ENCODE data around the gene ADAMTS3.

ADAMTS3 gene

DNA sequence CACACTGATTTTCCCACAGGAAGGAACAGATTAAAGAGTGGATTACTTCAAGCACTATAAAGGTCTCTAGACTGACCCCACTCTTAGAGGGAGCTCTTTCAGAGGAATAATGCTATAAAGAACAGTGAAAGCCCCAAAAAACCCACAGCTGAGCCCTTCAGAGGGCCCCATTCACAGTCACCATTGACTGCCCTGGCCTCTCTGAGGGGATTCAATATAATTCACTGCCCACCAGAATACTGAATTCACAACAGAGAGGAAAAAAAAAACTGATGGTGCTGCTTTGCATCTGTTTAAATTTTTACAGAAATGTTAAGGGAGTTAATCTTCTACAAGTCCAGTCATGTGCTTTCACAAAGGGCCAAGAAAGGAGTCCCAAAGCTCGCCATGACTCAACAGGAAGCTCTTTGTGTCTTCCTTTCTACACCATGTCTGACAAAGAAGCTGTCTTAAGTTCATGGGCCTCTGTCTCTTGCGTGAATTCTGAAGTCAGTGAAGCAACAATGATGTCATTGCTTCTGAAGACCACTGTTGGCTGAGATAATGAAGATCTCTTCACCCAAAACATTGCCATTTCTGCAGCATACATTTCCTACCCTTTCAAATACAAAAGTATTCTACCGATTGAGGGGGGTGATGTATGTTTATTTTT, 174.9 kb downstream of the ADAMTS3 start:
- DNase-seq, result no peak

DNA sequence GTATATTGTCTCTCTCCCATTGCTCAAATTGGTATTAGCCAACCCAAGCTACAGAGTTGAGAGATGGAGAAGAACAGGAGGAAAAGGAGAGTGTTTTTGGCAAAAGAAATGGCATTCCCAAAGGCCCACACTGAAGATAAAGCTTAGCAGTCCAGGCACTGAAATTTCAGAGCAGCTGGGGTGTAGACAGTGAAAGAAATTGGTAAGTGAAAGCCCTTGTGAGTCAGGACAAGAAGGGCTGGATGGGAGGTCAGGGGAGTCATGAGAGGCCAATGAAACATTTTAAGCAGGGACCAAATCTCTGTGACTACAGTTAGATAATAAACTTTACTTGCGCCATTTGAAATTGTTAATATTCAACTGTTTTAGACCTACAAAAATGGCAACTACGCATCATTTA, 177.7 kb downstream of the ADAMTS3 start:
- no peak for DNase-seq

DNA sequence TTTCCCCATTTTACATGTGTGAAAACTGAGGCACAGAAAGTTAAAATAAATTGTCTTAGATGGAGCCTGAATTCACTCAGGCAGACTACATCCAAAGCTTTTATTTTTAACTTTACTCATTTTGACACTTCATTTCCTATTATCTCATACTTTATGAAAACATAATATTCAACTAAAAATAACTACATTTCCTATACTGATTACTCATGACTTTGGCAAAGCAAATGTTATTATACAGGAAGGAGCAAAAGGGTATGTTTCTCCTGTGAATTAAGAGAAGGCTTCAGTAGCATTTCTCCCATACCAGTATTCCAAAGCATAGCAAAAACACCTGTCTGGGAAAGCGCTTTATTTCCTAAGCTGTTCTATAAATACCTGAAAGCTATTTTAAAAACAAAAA, 178.6 kb downstream of the ADAMTS3 start:
- DNase-seq, result no peak

DNA sequence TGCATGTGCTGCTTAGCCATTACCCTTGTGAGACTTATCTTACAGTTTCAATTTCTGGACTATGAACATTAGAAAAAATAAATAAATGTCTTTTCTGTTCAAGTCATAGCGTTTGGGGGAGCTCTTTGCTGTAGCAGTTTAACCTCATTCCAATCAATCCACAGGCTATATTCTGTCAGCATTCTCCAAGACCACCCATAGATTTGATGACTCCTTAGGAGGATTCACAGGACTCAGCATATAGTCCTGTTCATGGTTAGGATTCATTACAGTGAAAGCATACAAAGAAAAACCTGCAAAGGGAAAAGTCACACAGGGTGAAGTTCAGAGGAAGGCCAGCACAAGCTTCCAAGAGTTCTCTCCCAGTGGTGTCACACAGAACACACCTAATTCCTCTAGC, 180.5 kb downstream of the ADAMTS3 start:
- DNase-seq, result no peak

DNA sequence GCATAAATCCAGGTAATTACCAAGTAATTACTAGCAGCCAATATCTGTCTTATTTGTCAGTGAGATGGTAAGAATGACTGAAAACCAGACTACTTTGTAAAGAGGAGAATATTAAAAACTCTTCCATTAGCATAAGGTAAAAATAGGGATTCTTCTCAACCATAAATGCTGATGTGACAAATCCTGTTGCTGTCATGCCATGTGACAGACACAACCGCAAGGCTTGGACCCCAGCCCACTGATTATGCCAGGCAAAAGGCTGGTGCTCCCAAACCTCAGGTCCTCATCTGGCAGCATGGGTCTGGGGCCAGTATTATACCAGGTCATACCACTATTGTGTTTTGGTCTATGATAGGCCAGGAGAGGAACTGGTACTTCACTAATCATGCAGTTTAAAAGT, 181.1 kb downstream of the ADAMTS3 start:
- DNase-seq, result no peak

DNA sequence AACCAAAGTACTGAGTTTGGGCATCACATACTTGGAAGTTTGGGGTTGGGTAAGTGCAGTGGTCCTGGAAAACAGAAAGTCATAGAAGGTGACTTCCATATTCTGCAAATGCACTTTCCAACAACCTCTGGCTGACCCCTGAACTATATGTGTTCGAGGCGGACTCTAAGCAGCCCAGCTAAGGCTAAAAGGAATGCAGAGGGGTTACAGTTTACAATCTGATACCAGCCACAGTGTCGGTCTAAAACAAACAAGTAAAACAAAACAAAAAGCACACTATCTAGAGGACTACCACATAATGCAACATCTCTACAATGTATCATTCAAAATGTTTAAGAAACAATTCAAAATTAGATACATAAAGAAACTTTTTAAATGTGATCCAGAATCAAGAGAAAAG, 185.6 kb downstream of the ADAMTS3 start:
- DNase-seq, result no peak

DNA sequence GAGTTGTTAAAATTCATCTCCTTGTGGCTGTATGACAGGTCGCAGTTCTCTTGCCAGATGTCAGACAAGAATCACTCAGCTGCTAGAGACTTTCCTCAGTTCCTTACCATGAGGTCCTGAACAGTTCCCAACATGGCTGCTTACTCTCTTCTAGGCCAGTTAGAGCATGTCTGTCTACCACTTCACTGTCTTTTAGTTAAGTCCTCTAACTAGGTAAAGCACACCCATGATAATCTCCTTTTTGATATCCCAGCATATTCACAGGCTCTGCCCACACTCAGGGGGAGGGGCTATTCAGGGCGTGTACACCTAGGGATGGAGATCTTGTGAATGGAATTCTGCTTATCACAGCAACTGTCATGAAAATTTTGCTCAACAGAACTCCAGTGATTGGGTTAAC, 190.1 kb downstream of the ADAMTS3 start:
- DNase-seq, result no peak

DNA sequence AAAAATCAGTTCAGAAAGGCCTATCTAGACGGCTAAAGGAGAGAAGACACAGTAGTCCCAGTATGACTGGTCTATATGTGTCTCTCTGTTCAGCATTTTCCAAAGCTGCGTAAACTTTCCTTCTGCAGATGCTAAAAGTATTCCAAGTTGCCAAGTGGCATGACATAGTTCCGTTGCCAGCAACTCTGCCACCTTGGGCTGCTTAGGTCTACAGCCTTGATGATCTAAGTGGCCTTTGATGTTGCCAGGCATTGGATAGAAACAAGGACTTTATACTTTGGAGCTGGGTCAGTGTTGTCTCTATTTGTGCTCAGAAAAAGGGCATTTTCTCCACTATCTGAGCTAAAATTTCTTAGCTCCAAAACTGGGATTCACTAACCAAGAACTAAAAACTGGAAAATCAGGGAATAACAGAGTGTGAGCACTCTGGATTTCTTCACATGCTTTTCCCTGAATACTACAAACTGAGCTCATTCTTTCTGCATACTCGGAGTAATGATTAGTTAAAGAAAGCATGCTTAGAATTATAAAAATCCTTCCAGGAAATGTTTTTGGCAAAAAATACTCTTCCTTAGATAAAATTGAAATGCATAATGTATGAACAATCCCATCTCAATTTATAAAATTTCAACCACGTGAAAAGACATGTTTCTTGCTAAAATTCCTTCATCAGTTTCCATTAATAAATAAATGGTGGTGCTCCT, 191.4 kb downstream of the ADAMTS3 start:
- DNase-seq, result no peak

DNA sequence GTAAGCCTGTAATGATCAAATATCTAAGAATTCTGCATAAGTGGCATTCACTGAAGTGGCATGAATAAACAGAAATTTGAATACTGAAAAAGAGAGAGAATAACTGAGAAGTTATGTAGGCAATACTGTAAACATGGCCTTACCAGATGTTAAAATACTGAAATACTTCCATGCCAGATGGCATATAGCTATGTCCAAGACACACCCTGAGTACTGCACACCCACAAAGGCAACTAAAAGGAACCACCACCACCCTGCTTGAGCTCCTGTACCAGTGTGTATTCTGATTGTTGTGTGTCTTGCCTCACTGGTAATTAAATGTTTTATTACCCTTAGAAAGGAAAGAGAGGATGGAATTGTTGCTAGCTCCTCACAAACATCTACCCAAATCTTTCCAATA, 192.1 kb downstream of the ADAMTS3 start:
- no peak for DNase-seq

DNA sequence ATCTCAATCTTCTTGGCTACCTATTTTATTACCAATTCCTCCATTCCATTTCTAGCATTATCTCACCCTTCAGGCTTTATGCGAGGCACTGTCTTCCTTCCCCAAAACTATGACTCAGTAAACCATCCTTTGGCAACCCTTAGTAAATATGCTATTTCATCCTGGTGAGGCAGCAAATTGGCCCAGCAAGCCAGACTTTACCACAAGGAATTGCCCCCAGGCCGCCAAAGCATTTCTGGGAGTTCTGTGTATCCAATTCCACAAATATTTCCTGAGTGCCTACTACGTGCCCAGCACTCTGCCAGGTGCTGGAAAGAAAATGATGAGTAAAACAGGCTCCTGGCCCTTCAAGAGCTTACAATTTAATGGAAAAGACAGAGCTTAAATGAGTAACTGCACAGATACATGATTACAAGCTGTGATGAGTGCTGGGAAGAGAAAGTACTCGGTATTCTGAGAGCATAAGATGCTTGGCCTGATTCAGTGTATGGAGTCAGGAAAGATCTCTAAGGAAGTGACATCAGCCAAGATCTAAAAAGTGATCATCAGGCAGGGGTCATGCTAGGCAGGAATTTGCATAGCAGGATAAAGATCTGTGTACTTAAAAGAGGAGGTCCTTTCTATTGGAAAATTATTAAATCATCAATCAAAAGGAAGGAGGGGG, 193.8 kb downstream of the ADAMTS3 start:
- DNase-seq, result no peak

DNA sequence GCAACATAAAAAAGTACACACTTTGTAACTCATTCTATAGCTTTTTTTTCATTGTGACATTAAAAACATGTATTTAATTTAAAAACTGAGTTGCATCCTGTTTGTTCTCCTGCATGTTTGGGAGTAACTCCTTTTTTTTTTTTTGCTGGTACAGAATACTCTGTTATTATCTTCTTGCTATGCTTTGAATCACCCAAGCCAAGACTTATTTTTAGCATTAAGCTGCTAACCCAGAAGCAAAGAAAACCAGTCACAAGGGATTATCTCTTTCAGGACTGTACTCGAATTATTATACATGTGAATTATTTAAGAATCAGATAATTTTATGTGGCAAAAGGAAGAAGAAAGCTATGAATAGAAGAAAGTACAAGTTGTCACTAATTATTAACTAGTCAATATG, 194.9 kb downstream of the ADAMTS3 start:
- DNase-seq, result no peak

DNA sequence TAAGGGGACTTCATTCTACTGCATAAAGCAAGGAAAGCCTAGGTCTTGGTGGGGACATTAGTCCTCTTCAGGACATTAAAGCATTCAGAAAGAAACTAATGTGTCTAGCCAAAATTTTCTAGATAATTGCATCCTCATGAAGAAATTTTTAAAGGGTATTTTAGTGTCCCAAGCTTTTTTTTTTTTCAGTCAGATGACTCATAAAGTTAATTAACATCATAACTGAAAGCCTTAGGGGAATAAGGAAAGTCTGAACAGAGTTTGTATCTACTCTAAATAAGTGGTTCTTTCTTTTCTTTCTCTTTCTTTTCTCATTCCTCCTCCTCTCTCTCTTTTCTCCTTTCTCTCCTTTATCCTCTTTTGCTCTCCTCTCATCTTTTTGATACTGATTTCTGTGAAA, 202.4 kb downstream of the ADAMTS3 start:
- DNase-seq, result no peak

DNA sequence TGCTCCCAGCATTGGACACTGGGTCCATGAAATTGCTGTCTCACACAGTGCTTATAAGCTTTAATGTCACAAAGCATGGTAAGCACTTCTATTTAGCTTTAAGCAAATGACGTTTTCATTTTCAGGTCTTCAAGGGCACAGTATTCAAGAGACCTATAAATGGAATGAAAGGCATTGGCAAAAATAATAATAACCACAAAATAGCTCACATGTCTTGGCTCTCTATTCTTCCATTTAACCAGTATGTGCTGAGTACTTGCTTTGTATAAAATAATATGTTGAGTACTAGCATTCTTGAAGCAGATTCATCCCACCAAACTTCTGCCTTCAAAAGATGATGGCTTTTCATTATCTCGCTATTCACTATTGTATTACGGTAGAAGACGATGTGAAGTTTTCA, 203.0 kb downstream of the ADAMTS3 start:
- no peak for DNase-seq

DNA sequence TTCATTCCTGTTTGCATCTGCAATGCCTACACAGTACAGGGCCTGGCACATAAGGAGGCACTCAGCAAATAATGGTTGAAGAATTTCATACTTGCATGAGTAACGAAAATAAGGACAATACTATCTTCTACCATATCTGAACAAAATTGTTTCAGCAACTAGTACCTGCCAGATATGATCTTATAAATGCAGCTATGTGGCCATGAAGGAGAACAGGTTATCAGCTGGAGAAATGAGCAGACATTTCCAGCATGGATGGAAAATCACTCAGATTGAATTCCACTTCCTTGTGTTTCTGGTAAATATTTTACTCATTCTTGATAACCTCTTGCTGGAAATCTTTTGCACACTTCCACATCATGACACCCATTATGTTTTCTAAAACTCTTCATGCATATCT, 204.0 kb downstream of the ADAMTS3 start:
- no peak for DNase-seq

DNA sequence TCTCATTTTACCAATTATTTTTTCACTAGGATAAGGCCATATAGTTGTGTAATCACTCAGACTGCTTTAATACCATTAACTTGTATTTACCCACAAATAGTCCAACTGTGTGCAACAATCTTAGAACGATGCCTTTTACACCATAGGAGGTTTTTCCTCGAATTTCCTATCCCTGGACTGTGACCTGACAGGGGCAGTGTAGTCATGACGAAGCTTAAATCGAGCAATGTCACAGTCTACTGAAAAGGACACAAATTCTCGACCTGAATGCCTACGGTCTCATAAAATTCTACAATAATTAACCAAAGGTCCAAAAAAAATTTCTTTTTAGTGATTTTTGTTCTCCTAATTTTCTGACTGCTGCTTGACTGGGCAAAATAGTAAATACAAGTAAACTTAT, 208.9 kb downstream of the ADAMTS3 start:
- no peak for DNase-seq

DNA sequence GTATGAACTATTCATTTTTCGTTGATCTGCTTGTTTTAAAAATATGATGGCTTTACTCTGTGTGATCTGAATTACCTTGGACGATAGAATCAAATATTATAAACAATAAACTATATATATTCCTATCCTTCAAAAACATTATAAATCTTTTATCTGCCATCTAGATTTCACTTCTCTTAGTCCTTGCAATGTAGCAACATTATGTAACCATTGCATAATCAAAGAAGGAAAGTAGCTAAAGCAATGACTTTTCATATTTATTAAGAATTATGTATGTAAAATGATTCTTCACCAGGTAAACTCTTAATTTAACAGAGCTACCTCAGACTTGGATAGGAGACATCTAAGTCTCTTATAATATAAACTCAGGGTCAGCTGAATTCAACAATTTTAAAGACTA, 210.5 kb downstream of the ADAMTS3 start:
- DNase-seq, result no peak

DNA sequence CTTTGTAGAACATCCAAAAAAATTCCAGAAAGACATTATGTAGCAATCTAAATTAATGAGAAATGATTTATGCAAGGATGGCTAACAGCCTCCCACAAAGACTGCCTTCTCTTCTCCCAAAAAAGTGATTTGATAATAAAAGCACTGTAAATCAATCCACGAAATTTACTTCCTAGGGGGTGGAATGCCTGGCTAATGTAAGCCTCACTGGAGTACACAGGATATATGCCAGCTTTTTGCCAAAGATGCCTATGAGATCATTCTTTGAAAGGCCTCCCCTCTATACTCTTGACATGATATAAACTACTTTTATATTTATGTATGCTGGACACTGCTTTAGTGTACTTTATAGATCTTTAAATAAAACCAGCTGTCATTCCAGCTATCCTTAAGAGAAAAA, 211.1 kb downstream of the ADAMTS3 start:
- no peak for DNase-seq

DNA sequence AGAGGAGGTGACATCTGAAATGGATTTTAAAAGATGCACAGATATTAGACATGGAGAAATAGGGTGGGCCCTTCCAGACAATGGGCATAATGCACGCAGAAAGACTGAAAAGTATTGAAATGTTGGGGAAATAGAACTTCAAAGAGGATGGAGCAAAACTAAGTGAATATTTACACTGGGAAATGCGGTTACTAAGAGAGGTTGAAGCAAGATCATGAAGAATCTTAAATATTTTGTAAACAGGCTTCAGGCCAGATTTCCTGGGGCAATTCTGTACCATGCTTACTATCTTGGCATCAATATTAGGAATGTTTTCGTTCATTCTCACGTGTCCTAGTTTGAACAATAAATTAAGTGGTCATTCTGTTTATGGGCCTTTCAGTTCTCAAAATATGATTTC, 216.3 kb downstream of the ADAMTS3 start:
- no peak for DNase-seq

DNA sequence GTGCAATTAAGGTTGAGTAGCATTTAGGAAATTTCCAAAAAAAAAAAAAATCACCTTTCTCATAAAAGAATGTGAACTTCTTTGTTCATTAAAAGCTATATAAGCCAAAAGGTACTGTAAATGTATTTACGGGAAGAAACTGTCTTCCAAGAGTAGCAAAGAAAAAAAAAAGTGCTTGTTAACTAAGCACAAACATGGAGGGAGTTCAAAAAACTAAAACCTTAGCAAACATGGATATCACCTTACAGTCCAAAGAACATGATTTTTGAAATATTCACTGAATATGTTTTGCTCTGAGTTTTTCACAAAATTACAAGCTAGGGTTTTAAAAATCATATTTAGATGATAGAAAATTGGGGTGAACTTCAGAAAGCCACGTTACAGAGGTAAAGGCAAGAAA, 217.5 kb downstream of the ADAMTS3 start:
- no peak for DNase-seq

DNA sequence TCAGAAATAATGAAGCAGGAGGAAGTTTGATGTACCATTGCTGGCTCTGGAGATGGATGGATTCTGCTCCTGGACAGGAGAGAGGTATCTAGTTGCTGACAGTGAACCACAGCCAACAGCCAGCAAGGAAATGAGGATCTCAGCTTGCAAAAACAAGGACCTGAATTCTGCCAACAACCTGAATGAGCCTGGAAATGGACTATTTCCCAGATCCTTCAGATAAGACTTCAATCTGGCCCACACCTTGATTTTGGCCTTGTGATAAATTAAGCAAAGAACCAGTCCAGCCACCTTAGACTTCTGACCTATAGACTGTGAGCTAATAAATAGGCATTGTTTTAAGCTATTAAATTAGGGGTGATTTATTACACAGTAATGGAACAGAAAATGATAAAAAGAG, 220.3 kb downstream of the ADAMTS3 start:
- no peak for DNase-seq

DNA sequence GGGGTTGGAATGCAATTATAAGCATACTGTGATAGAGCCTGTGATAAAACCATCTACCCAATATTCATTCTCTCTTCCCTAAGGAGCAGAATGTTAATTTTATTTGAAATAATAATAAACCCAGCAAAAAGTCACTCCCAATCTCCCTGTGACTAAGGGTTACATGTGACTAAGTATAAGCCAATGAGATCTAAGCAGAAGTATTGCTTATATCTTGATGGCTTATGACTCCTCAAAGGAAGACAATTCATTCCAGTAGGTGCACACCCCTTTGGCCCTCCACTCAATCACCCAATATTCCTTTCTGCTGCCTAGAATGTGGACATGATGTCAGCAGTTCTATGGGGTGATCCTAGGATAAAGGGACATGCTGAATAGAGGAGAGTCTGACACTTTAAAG, 224.6 kb downstream of the ADAMTS3 start:
- DNase-seq, result no peak

DNA sequence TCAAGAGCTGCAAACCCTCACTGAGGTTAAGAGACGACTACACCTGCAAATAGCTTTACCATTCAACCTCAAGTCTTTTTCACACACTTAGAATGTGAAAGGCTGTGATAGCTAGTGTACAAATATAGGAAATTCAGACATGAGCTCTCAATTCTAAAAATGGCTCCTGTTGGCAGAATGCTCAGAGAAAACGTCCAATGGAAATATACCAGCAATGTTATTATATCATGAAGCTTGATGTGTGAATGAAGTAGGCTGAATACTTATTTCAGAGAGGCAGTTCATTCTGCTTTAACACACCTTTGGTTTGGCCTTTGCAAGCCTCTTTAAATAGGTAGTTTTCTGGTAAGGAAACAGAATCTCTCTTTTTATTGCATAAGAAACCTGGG, 227.6 kb downstream of the ADAMTS3 start:
- no peak for DNase-seq

DNA sequence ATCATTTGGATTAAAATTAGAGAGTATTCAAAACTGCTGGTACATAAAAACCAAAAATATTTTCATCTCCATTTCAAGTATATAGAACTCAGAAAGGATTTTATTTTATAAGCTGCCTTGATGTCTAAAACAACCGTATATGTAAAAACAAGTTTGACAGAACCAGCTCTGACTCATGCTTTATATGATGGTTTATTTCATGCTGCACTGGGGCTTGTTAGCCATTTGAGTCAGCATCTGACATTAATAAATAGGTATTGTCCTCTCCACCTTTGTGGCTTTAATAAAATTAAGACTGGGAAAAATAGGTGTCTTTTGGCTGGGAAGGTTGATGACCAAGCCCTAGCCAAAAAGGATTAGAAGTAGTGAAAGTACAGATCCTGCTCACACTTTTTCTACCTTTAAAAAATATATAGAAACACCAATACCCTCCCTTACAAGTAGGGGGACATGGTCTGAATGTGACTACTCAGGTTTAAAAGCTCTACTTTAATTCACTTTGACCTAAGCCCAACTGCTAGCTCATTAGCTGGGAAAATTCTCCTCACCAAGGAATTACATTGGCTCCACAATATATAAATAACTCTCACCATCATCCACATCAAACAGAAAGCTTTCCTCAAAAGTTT, 228.1 kb downstream of the ADAMTS3 start:
- DNase-seq, result no peak

DNA sequence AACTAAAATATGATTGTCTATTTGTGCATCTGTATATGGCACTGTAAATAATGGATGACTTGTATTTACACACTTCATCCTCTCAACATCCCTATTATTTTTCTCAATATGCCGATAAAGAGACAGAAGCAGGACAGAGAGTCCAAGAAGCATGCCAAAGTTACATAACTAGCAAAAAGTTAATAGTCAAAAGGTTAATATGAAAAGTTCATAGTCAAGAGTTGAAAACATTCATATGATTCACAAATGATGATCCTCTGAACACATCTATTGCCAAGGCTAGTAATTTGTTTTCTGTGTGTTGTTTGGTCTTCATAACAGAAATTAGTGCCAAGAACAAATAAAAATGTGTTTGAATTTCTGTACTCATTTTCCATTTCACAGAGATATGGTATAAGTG, 231.0 kb downstream of the ADAMTS3 start:
- DNase-seq, result no peak
